Measurements from ENCODE around the gene CSNK1G3. TPM values are rescaled to one million over a fixed set of nuclear protein-coding genes. Genes with fewer than 3 reads are reported as not detected.
A peak's percentile ranks its signal among the peaks of the same experiment; 100 is the strongest.

CSNK1G3 gene
- total and polyA plus RNA-seq, 11 donors: 4.0 to 34.3 (median 25.2) TPM

- H3K4me1 ChIP-seq: peaks cover 0 to 6% (median 0%) of the 10 kb centered on the region in 12 donors
- TF ChIP-seq POLR2A (IDR thresholded peaks at IDR 0.05) (no peak), CTCF (IDR thresholded peaks at IDR 0.05) (no peak)
- intact Hi-C loops (cut with DNase I): no loop called here
Observed at GRCh38 chr5:123557907-123558306, 45.9 kb downstream of the CSNK1G3 start.

GRCh38 chr5:123558762-123559433, 46.9 kb downstream of the CSNK1G3 start:
- ATAC-seq: no peak
- TF ChIP-seq POLR2A (IDR thresholded peaks at IDR 0.05) (no peak), CTCF (IDR thresholded peaks at IDR 0.05) (no peak)
- Histone ChIP-seq H3K4me3 (no peak overlapping the region), H3K4me1 (peaks cover 0 to 6% (median 0%) of the 10 kb centered on the region in 12 donors), H3K27me3 (no peaks in the 10 kb centered on the region), H3K27ac (no peak overlapping the region), H3K9me3 (no peaks in the 10 kb centered on the region), H3K36me3 (peaks cover 0 to 13% (median 0%) of the 10 kb centered on the region in 9 donors)
- WGBS, 4 donors: 92 to 94% (median 93%) methylated on average over 5 of the region's 5 CpGs
- intact Hi-C loops (cut with DNase I): no loop called here
- DNase-seq: no peak

More at GRCh38 chr5:123557907-123558306, 45.9 kb downstream of the CSNK1G3 start:
- ATAC-seq (no peak), DNase-seq (no peak)
- Histone ChIP-seq H3K36me3 (peaks cover 0 to 13% (median 0%) of the 10 kb centered on the region in 9 donors), H3K9me3 (no peaks in the 10 kb centered on the region), H3K27me3 (no peaks in the 10 kb centered on the region), H3K27ac (no peak overlapping the region), H3K4me3 (no peak overlapping the region)
- WGBS, 4 donors: 95 to 98% (median 97%) methylated on average over 3 of the region's 3 CpGs

- H3K4me3 ChIP-seq: no peak overlapping the region
- WGBS, 4 donors: 95 to 100% (median 97%) methylated on average over 1 of the region's 1 CpG
- no peak for TF ChIP-seq CTCF (IDR thresholded peaks at IDR 0.05)
- no peak for TF ChIP-seq POLR2A (IDR thresholded peaks at IDR 0.05)
- ATAC-seq (no peak), DNase-seq (no peak)
- H3K27ac ChIP-seq: no peak overlapping the region
- no peaks in the 10 kb centered on the region for H3K27me3 ChIP-seq
- peaks cover 0 to 13% (median 0%) of the 10 kb centered on the region in 9 donors for H3K36me3 ChIP-seq
- peaks cover 0 to 5% (median 0%) of the 10 kb centered on the region in 12 donors for H3K4me1 ChIP-seq
- H3K9me3 ChIP-seq: no peaks in the 10 kb centered on the region
- intact Hi-C loops (cut with DNase I): no loop called here
Observed at GRCh38 chr5:123559434-123559775, 47.4 kb downstream of the CSNK1G3 start.

- no peaks in the 10 kb centered on the region for H3K4me1 ChIP-seq
- no peak overlapping the region for H3K4me3 ChIP-seq
- intact Hi-C loops (cut with DNase I): no loop called here
- ATAC-seq (peak in 1 of 4 donors; percentile 29), DNase-seq (no peak)
- TF ChIP-seq POLR2A (IDR thresholded peaks at IDR 0.05): no peak
- no peak for TF ChIP-seq CTCF (IDR thresholded peaks at IDR 0.05)
- H3K27ac ChIP-seq: no peak overlapping the region
- no peaks in the 10 kb centered on the region for H3K9me3 ChIP-seq
- WGBS, 4 donors: 95 to 98% (median 96%) methylated on average over 1 of the region's 1 CpG
- H3K27me3 ChIP-seq: no peaks in the 10 kb centered on the region
- peaks cover 0 to 13% (median 0%) of the 10 kb centered on the region in 9 donors for H3K36me3 ChIP-seq
Observed at GRCh38 chr5:123561230-123561629, 49.3 kb downstream of the CSNK1G3 start.
